Pancreas (tissue), 10 donors: ENCODE measurements around the gene BANF1. TPM values are rescaled to one million over a fixed set of nuclear protein-coding genes. Genes with fewer than 3 reads are reported as not detected.

Experiments used
- ATAC-seq, 4 donors: fragments of 200-7000 bp; cut with Tn5 transposase; one replicate each; pipeline versions ENCODE4 v1.8.0 to v1.9.1; 2020; ENCODE audit warnings: mild to moderate bottlenecking in 4 of 4, moderate library complexity in 4 of 4
- DNase-seq, 6 donors: peaks; one replicate each; pipeline ENCODE4 v3.0.0-alpha.2; 2020
- FAIRE-seq: peaks from 2 replicates; lab custom pipeline; 2012; peaks lifted over from hg19 to GRCh38; lab: Jason Lieb, UNC
- H3K27ac ChIP-seq, 4 donors: fragments of 200-600 bp; sonication (generic); 1 replicate in 3 of 4; 2 replicates in 1 of 4; pipeline versions ENCODE4 v1.5.0 to v1.8.0; 2020
- H3K27me3 ChIP-seq, 4 donors: fragments of 200-600 bp; one replicate each; pipeline ENCODE4 v1.8.0; 2021
- H3K36me3 ChIP-seq, 3 donors: fragments of 200-600 bp; sonication (generic) in 1 of 3; one replicate each; pipeline versions ENCODE4 v1.5.0 to v1.8.0; 2020 to 2021
- H3K4me1 ChIP-seq, 3 donors: fragments of 200-600 bp; one replicate each; pipeline ENCODE4 v1.8.0; 2021
- H3K4me3 ChIP-seq, 4 donors: fragments of 200-600 bp; sonication (generic) in 2 of 4; one replicate each; pipeline versions ENCODE4 v1.5.0 to v1.8.0; 2020 to 2021
- H3K9me3 ChIP-seq, 4 donors: fragments of 200-600 bp; one replicate each; pipeline ENCODE4 v1.8.0; 2021
- CTCF ChIP-seq, 4 donors: fragments of 200-600 bp; sonication (generic) in 3 of 4; IDR thresholded peaks; one replicate each; pipeline versions ENCODE4 v1.5.0 to v1.8.0; 2021; ENCODE audit warnings: antibody characterized with exemption in 4 of 4
- WGBS, 2 donors: extraction: QIAGEN DNeasy Blood & Tissue Kit; methylation state at CpG; one replicate each; pipeline ENCODE4 v1.1.7; 2013; 5-methylcytosine and 5-hydroxymethylcytosine counted together
- intact Hi-C, 3 donors: fragments of 100-400 bp; cut with DNase I; formaldehyde crosslinking; loops; one replicate each; pipeline versions ENCODE4 v1.11.1 to v1.14.2; 2022
- polyA plus RNA-seq, 2 donors: library from polyadenylated mRNA; stranded (reverse); fragments of 200-250 nt; gene quantifications; one replicate each; pipeline ENCODE4 v1.2.3, GENCODE V29; 2013
- total RNA-seq, 6 donors: library from RNA; stranded (reverse); fragmentation: NEBNext Ultra II Directional in 4 of 6; extraction: Animal tissue kit (Norgen Biotek cat#: 25700) in 4 of 6; gene quantifications; one replicate each; pipeline versions ENCODE4 v1.2.1 to v1.2.4, GENCODE V29; 2021 to 2023
- donor health status: healthy with polysubstance abuse.
- donor health status: DM: no; HTN: no; CAD: no; lungs with moderate emphysema.
- donor health status: DM: no; HTN: no; CAD: no.
- donor health status: control.
- donor health status: control.
- donor health status: Bipolar disorder and iron deficiency.
- donor health status: DM: yes; HTN: yes; CAD: no.
- donor health status: DM: no; HTN: no; CAD: no.
- donor health status: DM: no; HTN: no; CAD: no.
- donor health status: DM: yes; HTN: yes; CAD: no.

BANF1 gene
- total and polyA plus RNA-seq, 8 donors: 47.5 to 146 (median 84.0) TPM

GRCh38 chr11:66003291-66003690 is 988 bp downstream of the BANF1 start:
- peaks cover 0 to 15% (median 5%) of the 10 kb centered on the region in 3 donors for H3K4me1 ChIP-seq
- H3K27ac ChIP-seq: peak overlapping the region in 3 of 4 donors; percentile 75 to 98 (median 94)
- DNase-seq: peak in 2 of 6 donors; percentile 20 to 47
- H3K36me3 ChIP-seq: peaks cover 0 to 26% (median 12%) of the 10 kb centered on the region in 3 donors
- intact Hi-C loops: no loop called here
- no peak for TF ChIP-seq CTCF (IDR thresholded peaks at IDR 0.05)
- no peak for ATAC-seq
- FAIRE-seq: no peak
- no peaks in the 10 kb centered on the region for H3K9me3 ChIP-seq
- peak overlapping the region in 3 of 4 donors; percentile 77 to 80 (median 77) for H3K4me3 ChIP-seq
- no peaks in the 10 kb centered on the region for H3K27me3 ChIP-seq
- 42 to 43% methylated on average over 4 to 6 of the region's 6 CpGs for whole genome bisulfite sequencing, 2 donors

GRCh38 chr11:66004186-66004585 is 1.9 kb downstream of the BANF1 start:
- no peak overlapping the region for H3K4me3 ChIP-seq
- no peak overlapping the region for H3K27ac ChIP-seq
- FAIRE-seq (no peak), ATAC-seq (no peak), DNase-seq (peak in 1 of 6 donors; percentile 36)
- intact Hi-C loops: no loop called here
- peaks cover 0 to 15% (median 5%) of the 10 kb centered on the region in 3 donors for H3K4me1 ChIP-seq
- no peak for TF ChIP-seq CTCF (IDR thresholded peaks at IDR 0.05)
- H3K9me3 ChIP-seq: no peaks in the 10 kb centered on the region
- 58 to 63% methylated on average over 4 of the region's 4 CpGs for WGBS, 2 donors
- H3K27me3 ChIP-seq: no peaks in the 10 kb centered on the region
- H3K36me3 ChIP-seq: peaks cover 0 to 17% (median 7%) of the 10 kb centered on the region in 3 donors

- WGBS, 2 donors: 83 to 90% methylated on average over 13 of the region's 13 CpGs
Observed at GRCh38 chr11:66006134-66006890, 4.0 kb downstream of the BANF1 start.

GRCh38 chr11:66006891-66007176 is 4.5 kb downstream of the BANF1 start:
- Histone ChIP-seq H3K36me3 (peaks cover 0 to 7% (median 0%) of the 10 kb centered on the region in 3 donors), H3K9me3 (no peaks in the 10 kb centered on the region), H3K4me3 (no peak overlapping the region), H3K27me3 (no peaks in the 10 kb centered on the region), H3K4me1 (peaks cover 0 to 6% (median 5%) of the 10 kb centered on the region in 3 donors), H3K27ac (no peak overlapping the region)
- no peak for DNase-seq
- no peak for TF ChIP-seq CTCF (IDR thresholded peaks at IDR 0.05)
- FAIRE-seq: no peak
- WGBS, 2 donors: 68 to 73% methylated on average over 4 of the region's 4 CpGs
- ATAC-seq: no peak
- intact Hi-C loops: no loop called here

More at GRCh38 chr11:66006134-66006890, 4.0 kb downstream of the BANF1 start:
- Histone ChIP-seq H3K4me1 (peaks cover 0 to 6% (median 5%) of the 10 kb centered on the region in 3 donors), H3K36me3 (peaks cover 0 to 7% (median 0%) of the 10 kb centered on the region in 3 donors), H3K4me3 (no peak overlapping the region), H3K27ac (no peak overlapping the region), H3K27me3 (no peaks in the 10 kb centered on the region), H3K9me3 (no peaks in the 10 kb centered on the region)
- DNase-seq (no peak), FAIRE-seq (no peak), ATAC-seq (no peak)
- TF ChIP-seq CTCF (IDR thresholded peaks at IDR 0.05): no peak
- intact Hi-C loops: no loop called here

- no peak for TF ChIP-seq CTCF (IDR thresholded peaks at IDR 0.05)
- Histone ChIP-seq H3K9me3 (no peaks in the 10 kb centered on the region), H3K27ac (no peak overlapping the region), H3K4me1 (peaks cover 0 to 6% (median 5%) of the 10 kb centered on the region in 3 donors), H3K36me3 (peaks cover 0 to 7% (median 0%) of the 10 kb centered on the region in 3 donors), H3K4me3 (no peak overlapping the region), H3K27me3 (peaks cover 0 to 3% (median 0%) of the 10 kb centered on the region in 4 donors)
- no peak for FAIRE-seq
- ATAC-seq: no peak
- intact Hi-C loops: no loop called here
- DNase-seq: no peak
- 46 to 49% methylated on average over 5 of the region's 5 CpGs for WGBS, 2 donors
Observed at GRCh38 chr11:66007201-66007634, 4.9 kb downstream of the BANF1 start.
